ENCODE measurements around the gene SLC19A2.

DNA sequence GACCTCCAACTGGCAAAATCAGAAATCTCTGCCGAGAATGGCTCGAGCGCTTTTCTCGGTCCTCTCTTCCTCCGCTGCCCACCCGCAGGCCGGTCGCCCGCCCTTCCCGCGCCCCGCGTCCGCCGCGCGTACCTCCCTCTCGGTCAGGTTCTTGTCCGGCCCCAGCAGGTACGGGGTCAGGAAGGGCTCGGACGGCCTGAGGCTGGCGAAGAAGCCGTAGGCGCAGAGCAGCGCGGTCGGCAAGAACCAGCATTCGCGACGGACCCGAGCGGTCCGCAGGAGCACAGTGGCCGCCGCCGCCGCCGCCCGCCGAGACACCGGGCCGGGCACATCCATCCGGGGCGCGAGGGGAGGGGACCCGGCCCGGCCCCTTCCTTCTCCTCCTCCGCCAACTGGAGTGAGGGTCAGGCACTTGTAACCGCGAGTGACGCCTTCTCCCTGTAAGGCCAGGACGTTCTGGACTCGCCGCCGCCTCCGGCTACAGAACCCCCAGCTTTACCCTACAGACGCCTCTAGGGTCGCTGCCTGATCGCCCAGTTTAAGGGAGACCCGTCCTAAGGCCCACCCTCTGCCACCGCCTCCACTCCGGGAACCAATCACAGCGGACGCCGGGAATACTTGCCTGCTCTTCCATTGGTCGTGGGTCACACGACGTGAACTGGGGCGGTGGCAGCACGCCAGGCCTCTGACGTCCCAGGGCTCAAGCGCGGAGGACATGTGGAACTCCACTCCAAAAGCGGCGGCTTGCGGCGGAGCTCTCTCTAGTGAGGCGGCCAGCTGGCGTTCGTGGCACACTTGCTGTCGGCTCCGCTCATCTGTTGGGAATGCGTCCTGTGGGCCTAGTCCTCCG is at the start of gene SLC19A2:
- no peak; the same call in 1 of the 2 replicates for TF ChIP-seq TCF12 (IDR thresholded peaks at IDR 0.05; ENCODE audit: low read depth)
- peak; percentile 48; the same call in 1 of the 2 replicates for TF ChIP-seq EP300 (IDR thresholded peaks at IDR 0.05; ENCODE audit: borderline replicate concordance)
- TF ChIP-seq EGR1 (IDR thresholded peaks at IDR 0.05): no peak
- TF ChIP-seq MAX (IDR thresholded peaks at IDR 0.05): peak; percentile 95
- peak; percentile 65 for TF ChIP-seq USF1 (IDR thresholded peaks at IDR 0.05)
- peak; percentile 11; the same call in 1 of the 2 replicates for TF ChIP-seq YY1 (IDR thresholded peaks at IDR 0.05; ENCODE audit: low read depth)
- TF ChIP-seq CEBPB (IDR thresholded peaks at IDR 0.05): no peak
- TF ChIP-seq NFIC (IDR thresholded peaks at IDR 0.05): peak; percentile 80
- TF ChIP-seq TAF1 (IDR thresholded peaks at IDR 0.05; ENCODE audit: low read depth): peak; percentile 36; the same call in 1 of the 2 replicates
